GM19099 (cell line): Measurements from ENCODE around the gene SURF1.
A peak's percentile ranks its signal among the peaks of the same experiment; 100 is the strongest.

ENCODE experiments used
- POLR2A ChIP-seq: IDR thresholded peaks from 3 replicates; pipeline ENCODE4 v1.6.1; 2011; ENCODE audit warnings: low read depth; ENCODE audit not compliant: insufficient read length; ENCODE audit errors: extremely low read depth

Gene SURF1

GRCh38 chr9:133344979-133345378 is 11.3 kb downstream of the SURF1 start:
- TF ChIP-seq POLR2A = no peak

GRCh38 chr9:133344071-133344470 is 12.2 kb downstream of the SURF1 start:
- no peak for TF ChIP-seq POLR2A

DNA sequence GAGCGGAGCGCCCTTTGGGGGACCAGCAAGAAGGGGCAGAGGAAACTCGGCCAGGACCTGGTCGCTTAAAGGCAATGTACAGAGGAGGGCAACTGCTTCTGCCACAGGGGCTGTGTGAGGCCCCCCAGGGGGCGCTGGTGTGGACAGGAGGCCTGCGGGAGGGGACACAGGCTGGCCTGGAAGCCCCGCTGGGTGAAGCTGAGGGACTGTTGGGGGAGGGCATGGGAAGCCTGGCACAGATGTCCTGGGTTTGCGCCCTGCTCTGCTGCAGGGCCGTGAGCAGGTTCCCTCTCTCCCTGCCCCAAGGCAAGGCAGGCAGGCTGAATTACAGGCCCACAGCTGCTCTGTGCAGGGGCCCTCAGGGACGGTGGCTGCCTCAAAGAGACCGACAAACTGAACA is 13.7 kb downstream of the SURF1 start:
- TF ChIP-seq POLR2A = no peak

- no peak for TF ChIP-seq POLR2A
Measured at GRCh38 chr9:133342069-133342406, 14.2 kb downstream of the SURF1 start.

GRCh38 chr9:133341369-133342068 is 14.8 kb downstream of the SURF1 start:
- TF ChIP-seq POLR2A = no peak

DNA sequence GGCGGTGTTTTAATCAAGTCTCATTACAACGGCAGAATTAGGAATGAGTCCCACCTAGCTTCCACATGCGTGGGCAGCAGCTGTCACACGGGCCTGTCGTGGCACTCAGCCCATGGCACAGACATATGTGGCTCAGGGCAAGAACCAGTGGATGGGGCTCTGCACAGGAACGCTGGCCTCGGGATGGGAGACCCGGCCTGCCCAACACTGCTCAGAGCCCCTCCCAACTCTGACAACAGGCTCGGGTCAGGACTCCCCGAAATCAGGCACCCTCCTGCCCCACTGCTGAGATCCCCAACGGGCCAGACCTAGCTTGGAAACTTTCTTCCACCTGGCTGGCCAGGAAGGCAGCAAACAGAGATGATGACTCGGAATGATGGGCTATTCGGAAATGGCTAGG is 15.4 kb downstream of the SURF1 start:
- no peak for TF ChIP-seq POLR2A

DNA sequence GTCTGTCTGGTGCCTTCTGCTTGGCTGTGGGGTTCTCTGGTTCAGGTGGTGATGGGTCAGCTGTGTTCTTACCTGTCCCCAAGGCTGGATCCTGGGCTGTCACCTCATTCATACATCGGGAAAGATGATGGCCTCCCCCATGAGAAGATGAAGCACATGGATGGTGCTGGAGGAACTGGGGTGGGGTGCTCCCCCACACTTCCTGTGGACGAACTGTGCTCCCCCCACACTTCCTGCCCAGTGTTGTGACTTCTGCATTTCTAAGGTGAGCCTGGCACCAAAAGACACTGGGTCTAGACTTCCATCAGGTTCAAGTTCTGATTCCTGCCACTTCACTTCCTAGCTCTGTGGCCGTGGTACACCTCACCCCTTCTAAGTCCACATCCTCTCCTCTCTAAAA is 16.0 kb downstream of the SURF1 start:
- no peak for TF ChIP-seq POLR2A

- TF ChIP-seq POLR2A = no peak
Measured at GRCh38 chr9:133339641-133340040, 16.6 kb downstream of the SURF1 start.

- peak; percentile 78 for TF ChIP-seq POLR2A
Measured at GRCh38 chr9:133335924-133336811, 20.1 kb downstream of the SURF1 start, which contains the start of gene SURF6. SURF6 (minus strand) TSS chr9:133336188; CDS start chr9:133336132, 56 bp downstream.

GRCh38 chr9:133334161-133334560 is 22.1 kb downstream of the SURF1 start:
- no peak for TF ChIP-seq POLR2A

GRCh38 chr9:133333566-133333965 is 22.7 kb downstream of the SURF1 start:
- TF ChIP-seq POLR2A = no peak

DNA sequence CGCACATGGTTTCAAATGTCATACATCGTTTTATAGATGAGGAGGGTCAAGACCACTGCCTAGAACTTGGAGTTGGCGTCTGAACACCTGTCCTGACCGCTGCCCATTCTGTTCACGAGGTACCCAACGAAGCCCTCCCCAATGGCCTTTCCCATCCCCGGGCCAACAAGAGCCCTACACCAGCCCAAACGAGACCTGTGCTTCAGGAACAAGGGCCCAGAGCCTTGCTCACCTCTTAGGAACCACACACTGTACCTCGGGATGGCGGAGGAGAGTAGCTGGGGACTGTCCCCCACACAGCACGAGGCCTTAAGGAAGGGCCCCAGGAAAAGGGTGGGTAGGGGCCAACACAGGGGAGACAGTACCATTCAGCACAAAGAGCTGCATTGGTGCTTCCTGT is 23.3 kb downstream of the SURF1 start:
- TF ChIP-seq POLR2A = no peak

DNA sequence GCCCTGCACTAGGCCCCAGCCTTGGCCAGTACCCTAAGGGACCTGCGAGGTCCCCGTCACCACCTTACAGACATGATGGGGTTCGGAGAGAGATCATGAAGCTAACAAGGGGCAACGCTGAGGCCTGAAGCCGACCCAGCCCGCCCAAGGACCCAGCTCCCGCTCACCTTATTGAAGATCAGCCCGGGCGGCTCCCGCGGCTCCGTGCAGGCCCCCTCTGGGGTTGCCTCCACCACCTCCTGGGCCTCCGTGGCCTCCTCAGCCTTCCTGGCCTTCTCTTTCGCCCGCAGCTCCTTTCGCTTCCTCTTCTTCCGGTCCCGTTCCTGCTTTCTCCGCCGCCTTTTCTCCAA is 23.9 kb downstream of the SURF1 start:
- TF ChIP-seq POLR2A = no peak

DNA sequence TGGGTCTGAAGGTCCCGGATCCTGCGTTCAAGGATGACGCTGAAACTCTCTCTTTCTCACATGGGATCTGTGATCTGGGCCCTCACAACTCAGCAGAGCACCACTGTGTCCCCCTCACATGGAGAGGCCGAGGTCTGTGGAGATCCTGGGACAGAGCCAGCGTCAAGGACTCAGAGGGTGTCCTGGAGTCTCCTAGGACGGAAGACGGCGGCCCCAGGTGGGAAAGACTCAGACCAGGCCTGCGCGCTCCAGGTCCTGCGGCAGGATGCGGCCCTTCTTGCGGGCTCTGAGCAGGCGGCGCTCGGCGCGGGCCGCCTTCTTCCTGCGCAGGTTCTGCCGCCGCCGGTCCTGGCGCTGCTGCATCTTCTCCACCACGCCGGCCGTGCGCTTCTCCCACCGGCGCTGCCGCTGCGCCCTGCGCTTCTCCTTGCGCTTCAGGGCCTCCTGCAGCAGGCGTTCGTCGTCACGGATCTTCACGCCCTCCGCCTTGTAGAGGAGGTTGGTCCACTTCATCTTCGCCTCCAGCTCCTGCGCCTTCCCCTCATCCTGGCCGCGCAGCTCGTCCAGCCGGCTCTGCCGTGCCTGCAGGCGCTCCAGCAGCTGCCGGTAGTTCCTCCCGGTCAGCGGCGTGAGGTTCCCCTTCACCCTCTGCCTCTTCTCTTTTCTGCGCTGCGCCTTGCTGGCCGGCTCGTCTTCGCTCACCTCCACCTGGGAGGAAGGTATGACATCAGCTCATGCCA is 24.5 kb downstream of the SURF1 start:
- TF ChIP-seq POLR2A = no peak

GRCh38 chr9:133331221-133331620 is 25.1 kb downstream of the SURF1 start:
- TF ChIP-seq POLR2A = no peak

DNA sequence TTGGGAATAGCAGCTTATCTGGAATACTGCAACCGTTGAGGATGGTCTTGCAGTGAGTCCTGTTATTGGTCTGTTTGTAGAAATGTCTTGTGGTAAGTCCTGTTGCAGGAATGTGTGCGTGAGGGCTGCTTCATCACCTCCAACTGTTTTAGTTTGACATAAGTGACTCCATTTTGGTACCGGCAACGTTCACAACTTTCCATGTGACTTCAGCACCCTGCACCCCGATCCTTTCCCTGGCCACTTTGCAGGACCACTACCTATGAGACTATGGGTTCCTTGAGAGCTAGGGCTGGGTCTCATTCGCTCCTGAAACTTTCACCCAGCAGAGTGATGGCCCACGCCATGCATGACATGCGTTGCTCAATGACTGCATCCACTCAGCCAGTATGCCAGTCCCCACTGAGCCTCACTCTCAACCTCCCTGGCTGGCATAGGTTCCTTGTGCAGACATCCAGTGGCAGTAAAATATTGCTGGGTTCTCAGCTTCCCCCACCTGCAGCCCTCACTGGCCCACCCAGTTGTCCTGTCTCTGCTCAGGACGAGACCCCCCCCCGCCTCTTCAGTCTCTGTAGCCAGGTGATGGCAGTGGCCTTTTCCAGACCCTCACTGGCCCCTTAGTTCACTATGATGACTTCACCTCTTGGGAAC is 28.3 kb downstream of the SURF1 start:
- TF ChIP-seq POLR2A = no peak
